D721Med (cell line): Measurements from ENCODE around the gene SPOCK1.
A peak's percentile ranks its signal among the peaks of the same experiment; 100 is the strongest.

Source experiments
- DNase-seq: peaks from one replicate; pipeline ENCODE4 v3.0.0; 2011; ENCODE audit warnings: low spot score; ENCODE audit not compliant: insufficient read length
- FAIRE-seq: peaks from 2 replicates; lab custom pipeline; 2011; peaks lifted over from hg19 to GRCh38; lab: Jason Lieb, UNC
- TF ChIP-seq, protein P1 (sequence below): IDR thresholded peaks from 2 replicates; pipeline ENCODE4 v1.5.1; 2012; ENCODE audit warnings: mild to moderate bottlenecking, control low read depth; ENCODE audit not compliant: insufficient read depth; ENCODE audit errors: missing control alignments

The SPOCK1 gene

DNA sequence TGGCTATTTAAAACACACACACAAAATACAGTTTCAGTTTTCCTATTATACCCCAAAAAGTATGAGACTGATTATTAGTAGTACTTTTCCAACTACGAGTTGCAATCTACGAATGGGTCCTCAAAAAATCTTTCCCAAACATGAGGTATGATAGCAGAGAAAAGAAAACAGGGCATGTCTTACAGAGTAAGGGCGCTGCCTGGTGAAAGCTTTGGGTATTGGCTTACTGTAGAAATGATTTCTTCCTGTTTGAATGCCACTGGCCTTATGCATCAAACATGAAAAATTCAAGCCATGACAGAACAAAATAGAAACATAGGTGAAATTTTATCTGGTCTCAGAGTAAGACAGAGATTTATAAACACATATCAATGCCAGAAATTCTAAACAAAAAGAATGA, 448.0 kb downstream of the SPOCK1 start:
- FAIRE-seq (no peak), DNase-seq (no peak)
- TF ChIP-seq, protein P1, sequence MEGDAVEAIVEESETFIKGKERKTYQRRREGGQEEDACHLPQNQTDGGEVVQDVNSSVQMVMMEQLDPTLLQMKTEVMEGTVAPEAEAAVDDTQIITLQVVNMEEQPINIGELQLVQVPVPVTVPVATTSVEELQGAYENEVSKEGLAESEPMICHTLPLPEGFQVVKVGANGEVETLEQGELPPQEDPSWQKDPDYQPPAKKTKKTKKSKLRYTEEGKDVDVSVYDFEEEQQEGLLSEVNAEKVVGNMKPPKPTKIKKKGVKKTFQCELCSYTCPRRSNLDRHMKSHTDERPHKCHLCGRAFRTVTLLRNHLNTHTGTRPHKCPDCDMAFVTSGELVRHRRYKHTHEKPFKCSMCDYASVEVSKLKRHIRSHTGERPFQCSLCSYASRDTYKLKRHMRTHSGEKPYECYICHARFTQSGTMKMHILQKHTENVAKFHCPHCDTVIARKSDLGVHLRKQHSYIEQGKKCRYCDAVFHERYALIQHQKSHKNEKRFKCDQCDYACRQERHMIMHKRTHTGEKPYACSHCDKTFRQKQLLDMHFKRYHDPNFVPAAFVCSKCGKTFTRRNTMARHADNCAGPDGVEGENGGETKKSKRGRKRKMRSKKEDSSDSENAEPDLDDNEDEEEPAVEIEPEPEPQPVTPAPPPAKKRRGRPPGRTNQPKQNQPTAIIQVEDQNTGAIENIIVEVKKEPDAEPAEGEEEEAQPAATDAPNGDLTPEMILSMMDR: peak; percentile 67

DNA sequence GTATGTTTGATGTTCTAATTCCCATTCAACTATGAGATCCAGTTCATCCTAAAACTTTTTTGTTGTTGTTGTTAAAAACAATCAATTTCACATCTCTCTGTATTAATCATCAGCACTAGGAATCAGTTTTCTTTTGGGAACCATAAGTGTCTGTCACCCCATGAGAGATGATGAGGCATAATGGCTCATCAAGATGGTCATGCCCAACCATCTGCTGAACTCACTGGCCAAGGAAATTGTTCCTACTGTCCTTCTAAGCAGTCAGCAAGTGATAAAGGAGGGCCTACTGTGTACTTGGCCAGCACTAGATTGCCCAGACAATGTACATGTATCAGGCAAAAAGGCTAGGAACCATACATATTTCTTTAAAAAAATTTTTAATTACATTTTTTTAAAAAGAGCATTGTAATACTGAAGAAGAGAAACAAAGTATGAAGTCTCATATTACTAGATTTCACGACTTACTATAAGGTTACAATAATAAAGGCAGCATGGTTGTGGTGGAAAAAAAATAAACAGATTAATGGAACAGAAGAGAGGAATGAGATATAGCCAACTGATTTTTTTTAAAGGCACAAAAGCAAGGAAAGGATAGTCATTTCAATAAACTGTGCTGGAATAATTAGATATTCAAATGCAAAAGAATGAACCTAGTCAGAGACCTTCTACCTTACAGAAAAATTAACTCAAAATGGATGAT, 458.3 kb downstream of the SPOCK1 start:
- no peak for FAIRE-seq
- no peak for DNase-seq
- TF ChIP-seq, protein P1: no peak

DNA sequence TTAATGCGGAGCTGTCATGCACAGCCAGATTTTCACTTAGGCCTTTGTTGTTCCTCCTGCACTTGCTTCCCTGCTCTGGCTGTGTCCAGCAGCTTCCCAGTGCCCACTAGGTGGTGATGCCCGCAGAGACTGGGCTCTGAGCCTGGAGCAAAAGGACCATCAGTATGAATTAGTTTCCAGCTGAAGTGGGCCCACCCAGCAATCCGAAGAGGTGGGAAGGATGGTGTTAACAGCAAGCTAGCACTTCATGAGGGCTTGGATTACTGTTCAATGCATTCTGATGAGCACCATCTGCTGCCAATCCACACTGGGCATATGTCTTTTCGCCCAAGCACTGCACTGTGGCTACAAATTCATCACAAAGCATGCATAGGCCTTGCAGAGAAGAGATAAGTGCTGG, 459.1 kb downstream of the SPOCK1 start:
- no peak for FAIRE-seq
- DNase-seq: no peak
- TF ChIP-seq, protein P1: no peak

DNA sequence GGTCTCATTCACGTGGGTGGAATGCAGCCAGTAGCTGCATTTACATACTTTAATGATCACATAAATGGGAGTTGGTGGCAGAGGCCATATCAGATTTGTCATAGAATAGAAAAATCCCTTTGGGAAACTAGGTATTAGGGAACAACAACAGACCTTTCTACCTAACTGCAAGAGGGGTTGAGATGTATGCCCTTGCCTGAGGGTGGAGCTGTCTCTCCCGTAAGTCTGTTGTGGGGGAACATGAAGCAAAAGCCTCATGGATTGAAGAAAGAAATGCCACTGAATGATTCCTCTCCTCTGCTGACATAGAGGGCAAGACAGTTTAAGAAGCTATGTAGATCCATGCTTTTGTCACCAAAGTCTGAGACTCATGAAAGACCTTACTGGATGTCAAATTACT, 461.3 kb downstream of the SPOCK1 start:
- FAIRE-seq (no peak), DNase-seq (no peak)

DNA sequence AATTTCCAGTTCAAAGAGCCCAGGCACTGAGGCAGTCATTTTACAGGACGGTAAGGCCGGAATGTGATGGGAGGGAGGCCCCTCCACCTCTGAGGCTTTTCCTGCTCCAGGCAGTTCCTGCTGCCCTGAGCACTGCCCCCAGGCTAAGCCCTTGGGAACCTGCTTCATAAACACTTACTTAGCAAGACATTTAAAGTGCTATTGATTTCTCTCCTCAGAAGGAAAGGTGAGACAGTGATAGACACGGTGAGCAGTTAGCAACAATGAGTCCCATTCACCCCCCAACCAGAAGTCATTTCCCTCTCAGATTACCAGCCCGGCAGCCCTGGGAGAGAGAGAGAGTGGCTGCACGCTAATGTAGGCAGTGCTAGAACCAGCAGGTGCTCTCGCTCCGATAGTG, 462.5 kb downstream of the SPOCK1 start:
- DNase-seq (no peak), FAIRE-seq (no peak)
- TF ChIP-seq, protein P1: no peak

More for the DNA sequence above, 461.3 kb downstream of the SPOCK1 start:
- TF ChIP-seq, protein P1: no peak

DNA sequence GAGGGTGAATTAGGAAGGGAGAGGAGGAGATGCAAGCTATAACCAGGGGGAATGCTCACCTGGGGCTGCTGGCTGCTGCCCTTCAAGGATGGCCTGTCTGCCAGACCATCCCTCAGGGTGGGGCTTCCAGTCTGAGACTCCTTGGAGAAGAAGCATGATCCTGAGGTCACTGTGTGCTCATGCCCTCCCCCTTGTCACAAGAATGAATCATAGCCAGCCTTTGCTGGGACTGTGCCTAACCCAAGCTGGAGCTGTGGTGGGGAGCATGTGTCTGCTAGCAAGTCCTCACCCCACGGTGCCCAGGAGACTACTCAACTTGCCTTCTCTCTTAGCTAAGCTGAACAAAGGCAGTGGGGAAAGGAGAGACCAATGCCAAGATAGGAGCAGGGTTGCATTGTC, 463.6 kb downstream of the SPOCK1 start:
- no peak for FAIRE-seq
- no peak for DNase-seq
- TF ChIP-seq, protein P1: no peak

DNA sequence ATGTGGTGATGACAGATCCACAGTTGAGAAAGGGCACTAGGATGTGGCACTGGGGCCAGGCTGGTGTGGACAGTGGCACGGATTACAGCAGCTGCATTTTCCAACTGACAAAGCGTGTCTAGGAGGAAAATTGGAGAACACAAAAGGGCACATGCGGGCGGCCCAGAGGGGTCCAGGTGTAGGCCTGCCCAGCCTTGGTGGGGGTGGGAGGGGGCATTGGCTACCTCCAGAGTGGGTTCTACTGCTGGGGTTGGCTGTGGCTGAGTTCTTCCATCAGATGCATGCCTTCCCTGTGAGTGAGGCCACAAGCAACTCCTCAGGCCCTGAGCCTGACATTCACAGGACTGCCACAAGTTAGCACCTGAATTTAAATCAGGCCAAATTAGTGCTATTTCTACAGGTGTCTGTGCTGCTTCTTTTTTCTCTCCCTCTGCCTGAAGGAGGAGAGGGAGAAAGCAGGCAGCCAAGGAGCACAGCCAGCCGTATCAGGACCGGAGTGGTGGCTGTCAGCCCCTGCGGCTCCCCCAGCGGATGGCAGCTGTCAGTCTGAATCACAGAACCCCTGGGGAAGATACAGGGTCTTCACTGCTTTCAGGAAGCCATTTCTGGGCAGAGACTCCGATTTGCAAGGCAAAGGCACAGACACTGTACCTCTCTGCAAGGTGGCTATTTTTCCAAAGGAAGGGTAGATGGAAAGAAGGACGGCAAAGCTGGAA, 464.2 kb downstream of the SPOCK1 start:
- DNase-seq (no peak), FAIRE-seq (no peak)
- TF ChIP-seq, protein P1: no peak
